Measurements from ENCODE around the gene FGD4. TPM values are rescaled to one million over a fixed set of nuclear protein-coding genes. Genes with fewer than 3 reads are reported as not detected.

FGD4 gene
- total and polyA plus RNA-seq, 2 donors (not counting 3 experiments of a cell fraction or from before 2014, with no cell fraction given), result 6.6 to 44.7 TPM

DNA sequence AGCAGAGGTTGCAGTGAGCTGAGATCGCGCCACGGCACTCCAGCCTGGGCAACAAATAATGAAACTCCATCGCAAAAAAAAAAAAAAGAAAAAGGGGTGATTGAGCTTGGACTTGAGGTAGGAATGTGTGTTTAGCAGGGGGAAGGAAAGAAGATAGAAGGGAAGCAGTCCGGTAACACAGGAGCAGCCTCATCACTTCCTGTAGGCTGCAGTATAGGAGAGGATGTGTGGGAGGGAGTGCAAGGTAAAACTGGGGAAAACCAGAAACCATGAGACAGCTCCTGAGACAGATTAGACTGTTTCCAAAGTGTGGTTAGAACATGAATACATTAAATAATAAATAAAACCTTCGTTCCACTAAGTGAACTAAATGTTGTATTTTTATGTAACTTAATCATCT, 49.2 kb downstream of the FGD4 start:
- Histone ChIP-seq H3K9me1 (replicated peaks; ENCODE audit: control insufficient read depth, extremely low read depth, insufficient read depth, low read length) (no peaks in the 10 kb centered on the region), H3K4me3 (replicated peaks in 1 of 3; ENCODE audit: insufficient read depth in 1 of 3, low read depth in 1 of 3, low read length in 3 of 3) (no peak overlapping the region), H2AFZ (ENCODE audit: low read depth, low read length) (no peak overlapping the region), H3K79me2 (ENCODE audit: control insufficient read depth, insufficient read depth, low read length) (peaks cover 16% of the 10 kb centered on the region), H3K36me3 (ENCODE audit: control insufficient read depth in 2 of 2, extremely low read depth in 1 of 2, insufficient read depth in 2 of 2, low read length in 2 of 2) (no peaks in the 10 kb centered on the region), H3K9ac (replicated peaks; ENCODE audit: extremely low read depth, insufficient read depth, low read length) (no peak overlapping the region), H3K27ac (ENCODE audit: insufficient read depth, low read depth, low read length) (no peak overlapping the region), H3K4me2 (ENCODE audit: insufficient read depth, low read length) (no peak overlapping the region), H3K9me3 (replicated peaks; ENCODE audit: control insufficient read depth, insufficient read depth, low read length) (no peaks in the 10 kb centered on the region), H3K4me1 (ENCODE audit: control insufficient read depth, extremely low read depth, insufficient read depth, low read length) (peaks cover 71% of the 10 kb centered on the region), H4K20me1 (replicated peaks; ENCODE audit: control insufficient read depth, extremely low read depth, insufficient read depth, low read length) (no peaks in the 10 kb centered on the region), H3K27me3 (ENCODE audit: control insufficient read depth in 2 of 2, insufficient read depth in 2 of 2, low read length in 2 of 2) (no peaks in the 10 kb centered on the region)
- dilution Hi-C loops (cut with MboI; ENCODE audit: extremely low pct_ligation_motif_present, low sequenced_read_pairs) (no loop called here), intact Hi-C loops (cut with micrococcal nuclease) (no loop called here)
- FAIRE-seq, result no peak
- POLR2A ChIA-PET, result no interaction called here
- DNase-seq (ENCODE audit: low read depth, low spot score), result no peak
- BruUV-seq (replicated peaks), result no TSS peak
- CTCF ChIA-PET, result interaction anchor here (0.8 kb wide), 1 partner anchor 81 kb away, joined by 4 read pairs; no protein-coding TSS in a partner anchor
- no peak for TF ChIP-seq MYC (IDR thresholded peaks at IDR 0.05; ENCODE audit: low read depth, low read length)
- no peak for TF ChIP-seq JUN (IDR thresholded peaks at IDR 0.05; ENCODE audit: borderline replicate concordance, insufficient read depth, insufficient read length, low read depth)
- TF ChIP-seq POLR2A (IDR thresholded peaks at IDR 0.05; ENCODE audit: low read depth, low read length), result no peak
- no peak for TF ChIP-seq FOS (IDR thresholded peaks at IDR 0.05; ENCODE audit: borderline replicate concordance, insufficient read depth, low read length)
- no peak for TF ChIP-seq POLR2AphosphoS5 (IDR thresholded peaks at IDR 0.05; ENCODE audit: insufficient read depth, low read depth, low read length)
- TF ChIP-seq EZH2 (IDR thresholded peaks at IDR 0.05; ENCODE audit: borderline replicate concordance, low read depth, low read length, severe bottlenecking), result no peak
- TF ChIP-seq, protein P1, sequence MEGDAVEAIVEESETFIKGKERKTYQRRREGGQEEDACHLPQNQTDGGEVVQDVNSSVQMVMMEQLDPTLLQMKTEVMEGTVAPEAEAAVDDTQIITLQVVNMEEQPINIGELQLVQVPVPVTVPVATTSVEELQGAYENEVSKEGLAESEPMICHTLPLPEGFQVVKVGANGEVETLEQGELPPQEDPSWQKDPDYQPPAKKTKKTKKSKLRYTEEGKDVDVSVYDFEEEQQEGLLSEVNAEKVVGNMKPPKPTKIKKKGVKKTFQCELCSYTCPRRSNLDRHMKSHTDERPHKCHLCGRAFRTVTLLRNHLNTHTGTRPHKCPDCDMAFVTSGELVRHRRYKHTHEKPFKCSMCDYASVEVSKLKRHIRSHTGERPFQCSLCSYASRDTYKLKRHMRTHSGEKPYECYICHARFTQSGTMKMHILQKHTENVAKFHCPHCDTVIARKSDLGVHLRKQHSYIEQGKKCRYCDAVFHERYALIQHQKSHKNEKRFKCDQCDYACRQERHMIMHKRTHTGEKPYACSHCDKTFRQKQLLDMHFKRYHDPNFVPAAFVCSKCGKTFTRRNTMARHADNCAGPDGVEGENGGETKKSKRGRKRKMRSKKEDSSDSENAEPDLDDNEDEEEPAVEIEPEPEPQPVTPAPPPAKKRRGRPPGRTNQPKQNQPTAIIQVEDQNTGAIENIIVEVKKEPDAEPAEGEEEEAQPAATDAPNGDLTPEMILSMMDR (IDR thresholded peaks at IDR 0.05; ENCODE audit: extremely low read depth in 1 of 2, insufficient read depth in 1 of 2, low read depth in 1 of 2, low read length in 2 of 2), result no peak
- TF ChIP-seq, protein P2, sequence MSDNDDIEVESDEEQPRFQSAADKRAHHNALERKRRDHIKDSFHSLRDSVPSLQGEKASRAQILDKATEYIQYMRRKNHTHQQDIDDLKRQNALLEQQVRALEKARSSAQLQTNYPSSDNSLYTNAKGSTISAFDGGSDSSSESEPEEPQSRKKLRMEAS (IDR thresholded peaks at IDR 0.05; ENCODE audit: insufficient read depth, insufficient read length), result no peak
- TF ChIP-seq GATA2 (IDR thresholded peaks at IDR 0.05; ENCODE audit: insufficient read depth, insufficient read length, low read depth, low read length), result no peak

All from endothelial cell of umbilical vein (primary cell).